ENCODE data around the gene UFC1.

UFC1 gene

DNA sequence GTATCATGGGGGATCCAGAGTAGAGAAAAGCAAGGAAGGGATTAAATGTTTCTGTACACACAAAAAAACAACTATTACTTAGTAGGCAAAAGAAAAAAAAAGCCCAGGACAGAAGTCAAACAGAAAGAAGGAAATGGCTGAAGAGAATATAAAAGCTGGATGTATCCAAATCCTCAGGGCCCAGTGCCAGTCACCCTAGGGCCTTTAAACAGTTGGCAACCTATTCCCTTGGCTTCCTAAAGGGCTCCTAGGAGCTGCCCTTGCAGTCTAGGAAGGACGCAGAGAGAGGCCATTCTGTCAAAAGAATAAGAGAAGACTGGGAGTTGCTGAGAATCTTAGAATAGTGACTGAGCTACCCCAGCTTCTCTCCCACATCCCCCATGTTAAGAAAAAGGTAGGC, 18.6 kb downstream of the UFC1 start:
- DNase-seq: no peak

DNA sequence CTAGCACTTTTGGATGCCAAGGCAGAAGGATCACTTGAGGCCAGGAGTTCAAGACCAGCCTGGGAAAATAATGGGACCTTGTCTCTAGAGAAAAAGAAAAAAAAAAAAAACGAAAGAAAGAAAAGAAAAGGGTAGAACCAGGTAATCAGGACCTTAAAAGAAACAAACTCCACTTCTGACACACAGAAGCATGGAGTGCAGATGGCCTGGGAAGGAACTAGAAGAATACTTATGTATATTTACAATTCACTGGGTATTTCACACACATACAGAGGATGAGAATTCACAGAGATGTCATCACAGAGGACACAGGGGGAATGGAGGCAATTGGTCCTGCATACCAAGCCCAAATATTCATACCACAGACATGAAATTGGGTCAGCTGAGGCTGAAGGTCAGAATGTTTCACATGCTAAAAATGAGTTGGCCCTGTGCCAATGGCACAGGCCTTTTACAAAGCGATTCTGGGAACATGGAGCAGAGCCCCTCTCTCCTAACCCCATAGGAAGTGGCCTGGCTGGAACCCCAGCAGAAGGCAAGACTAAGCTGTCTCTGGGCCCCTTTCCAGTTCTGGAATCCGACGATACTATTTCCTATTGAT, 19.1 kb downstream of the UFC1 start:
- DNase-seq: no peak

DNA sequence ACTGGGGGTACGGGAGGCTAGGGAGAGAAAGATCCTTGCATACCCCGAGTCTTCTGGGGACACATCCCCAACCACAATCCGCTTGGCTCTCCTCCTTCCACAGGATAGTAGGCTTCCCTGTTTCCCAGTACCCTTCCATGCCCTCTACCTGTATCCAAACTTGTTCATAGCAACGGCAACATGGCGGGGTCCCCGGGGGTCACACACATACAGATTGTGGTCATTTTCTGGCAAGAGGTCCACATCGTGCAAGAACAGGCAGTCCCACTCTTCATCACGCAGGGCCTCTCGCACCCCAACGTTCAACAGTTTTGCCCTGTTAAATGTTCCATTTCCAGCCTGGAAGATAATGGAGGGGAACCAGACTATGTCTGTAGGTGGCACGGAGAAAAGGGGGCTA, 19.9 kb downstream of the UFC1 start:
- DNase-seq: no peak

DNA sequence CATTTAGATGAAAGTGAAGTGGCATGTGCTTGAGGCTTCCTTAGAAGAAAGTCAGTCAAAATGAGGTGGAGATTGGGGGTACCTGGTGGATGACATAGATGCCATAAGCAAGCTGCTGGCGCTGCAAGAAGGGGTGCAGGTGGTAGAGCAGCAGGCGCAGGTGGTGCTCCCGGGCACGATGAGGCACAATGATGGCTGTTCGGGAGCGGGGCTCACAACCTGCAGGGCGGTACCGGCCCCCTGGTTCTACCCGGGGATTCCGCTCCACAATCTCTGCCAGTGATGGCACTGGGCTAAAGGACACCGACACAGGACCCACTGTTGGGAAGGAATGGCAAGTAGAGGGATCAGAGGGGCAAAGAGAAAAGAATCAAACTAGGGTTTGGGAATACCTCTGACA, 21.1 kb downstream of the UFC1 start:
- no peak for DNase-seq

DNA sequence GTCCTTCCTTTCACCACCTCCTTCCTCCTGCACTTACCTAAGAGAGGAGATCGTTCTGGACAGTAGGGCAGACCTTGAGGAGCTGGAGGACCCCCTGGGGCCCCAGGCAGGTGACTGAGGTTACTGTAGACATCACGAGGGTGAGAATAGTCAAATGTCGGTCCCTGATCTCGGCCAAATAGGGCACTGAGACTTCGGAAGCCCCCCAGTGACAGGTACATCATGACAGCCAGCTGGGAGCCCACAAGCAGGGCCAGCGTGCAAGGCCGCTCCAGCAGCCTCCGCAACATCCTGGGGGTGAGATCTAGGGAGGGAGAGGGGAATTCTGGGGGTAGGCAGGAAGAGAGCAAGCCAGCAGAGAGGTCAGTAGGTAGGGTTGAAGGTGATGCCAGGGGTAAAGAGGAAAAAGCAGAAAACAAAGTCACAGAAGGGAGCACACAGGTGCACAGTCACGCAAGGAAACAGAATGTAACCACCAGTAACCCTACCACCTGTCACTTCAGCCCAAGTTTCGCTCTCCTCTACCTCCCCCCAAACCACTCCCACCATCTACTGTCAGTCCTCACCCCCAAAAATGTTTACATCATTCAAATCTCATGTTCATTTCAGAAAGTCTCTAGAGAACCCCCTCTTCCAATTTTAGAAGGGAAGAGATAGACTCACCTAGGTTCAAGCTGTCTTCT, 22.1 kb downstream of the UFC1 start:
- DNase-seq: no peak

DNA sequence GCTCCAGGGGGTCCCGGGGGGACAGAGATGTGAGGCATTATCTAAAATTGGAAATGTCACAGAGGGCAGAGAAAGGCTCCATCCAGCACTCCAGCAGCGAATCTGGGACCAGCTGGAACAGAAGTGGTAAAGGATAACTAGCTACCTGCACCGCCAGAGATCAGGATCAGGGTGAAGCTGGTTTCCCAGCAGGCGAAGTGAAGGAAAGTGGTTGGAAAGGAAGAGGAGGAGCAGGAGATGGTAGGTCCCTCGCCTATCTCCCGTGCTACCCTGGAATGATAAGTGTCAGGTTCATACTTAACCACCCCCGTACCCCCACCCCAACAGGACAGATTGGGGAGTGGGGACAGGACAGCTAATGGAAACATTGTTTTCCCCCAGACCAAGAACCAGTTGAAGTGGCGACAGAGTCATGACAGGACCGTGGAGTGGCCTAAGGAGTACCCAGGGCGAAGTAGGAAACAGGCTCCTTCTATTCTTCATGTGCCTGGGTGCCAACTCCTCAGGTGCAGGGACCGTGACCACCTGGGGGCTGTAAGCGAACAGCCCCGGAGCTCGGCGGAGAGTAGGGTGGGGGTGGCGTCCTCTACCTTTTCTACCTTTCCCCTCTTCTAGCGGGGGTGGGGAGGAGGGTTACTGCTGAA, 22.8 kb downstream of the UFC1 start:
- no peak for DNase-seq

DNA sequence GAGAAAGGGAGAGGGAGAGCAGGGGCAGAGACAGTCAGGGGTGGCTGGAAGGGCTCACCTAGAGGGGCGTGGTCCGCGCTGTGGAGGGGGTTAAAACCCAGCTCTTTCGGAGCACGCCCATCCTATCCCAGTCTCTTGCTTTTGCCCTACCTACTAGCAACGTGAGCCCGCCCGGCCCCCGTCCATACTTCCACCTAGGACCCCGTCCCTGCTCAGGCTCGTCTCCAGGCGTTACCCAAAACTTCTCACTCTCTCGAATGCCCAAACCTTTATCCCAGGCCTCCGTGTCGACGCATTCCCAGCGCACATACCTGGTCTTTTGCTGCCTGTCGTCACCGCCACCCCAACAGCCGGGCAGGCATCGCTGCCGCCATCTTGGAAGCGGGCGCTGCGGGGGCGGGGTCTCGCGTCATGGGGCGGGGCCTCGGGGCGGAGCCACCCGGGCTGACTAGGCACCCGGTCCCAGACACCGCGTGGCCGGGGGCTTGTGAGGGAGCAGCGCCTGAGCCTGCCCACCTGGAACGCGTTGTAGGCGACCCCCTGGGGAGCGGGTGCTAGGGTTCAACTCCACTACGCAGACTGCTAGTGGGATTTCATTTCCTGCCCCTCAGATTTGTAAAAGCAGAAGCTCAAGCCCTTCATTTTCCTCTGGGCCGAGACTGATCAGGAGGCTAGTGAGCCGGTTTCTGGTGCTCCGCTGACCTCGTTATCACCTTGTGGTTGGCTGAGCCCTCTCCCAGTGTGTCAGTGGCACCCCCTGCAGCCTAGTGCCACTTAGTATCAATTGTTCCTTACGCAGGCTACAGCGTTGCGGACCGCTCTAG, 23.5 kb downstream of the UFC1 start, which contains the start of gene B4GALT3:
B4GALT3 (minus strand) TSS at position 396 of the 824 bp plus-strand sequence. CDS start 1,447 bp downstream, outside the sequence.
- peak; percentile 88 for DNase-seq

DNA sequence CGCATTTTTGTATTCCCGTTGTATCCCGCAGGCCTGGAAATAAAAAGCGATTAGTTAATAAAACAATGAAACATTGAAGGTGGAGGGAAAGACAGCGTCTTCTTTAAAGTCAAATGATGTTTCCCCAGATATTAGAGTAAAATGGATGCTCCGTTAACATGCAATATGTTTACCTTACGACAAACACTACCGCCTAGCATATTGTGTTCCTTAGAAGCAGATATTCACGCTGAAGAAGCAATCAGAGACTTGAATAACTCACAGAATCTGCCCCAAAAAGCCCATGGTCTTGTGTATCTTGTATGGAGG, 24.1 kb downstream of the UFC1 start:
- DNase-seq: no peak

DNA sequence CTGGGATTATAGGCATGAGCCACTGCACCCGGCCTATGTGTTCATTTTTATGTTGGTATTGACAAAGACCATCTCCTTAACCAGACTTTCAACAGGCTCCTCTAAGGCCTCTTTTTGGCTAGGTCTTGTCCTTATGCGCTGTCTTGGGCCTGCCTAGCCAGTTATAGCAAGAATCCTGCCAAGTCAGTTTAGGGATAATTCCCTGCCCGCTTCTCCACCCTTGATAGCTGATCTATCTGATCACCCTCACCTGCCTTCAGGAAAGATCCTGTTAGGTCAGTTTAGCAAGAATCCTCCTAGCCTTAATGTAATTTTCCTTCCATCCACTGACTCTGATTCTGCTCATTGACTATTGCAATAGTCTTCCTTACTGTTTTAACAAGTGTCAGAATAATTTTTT, 25.9 kb downstream of the UFC1 start:
- DNase-seq: no peak

DNA sequence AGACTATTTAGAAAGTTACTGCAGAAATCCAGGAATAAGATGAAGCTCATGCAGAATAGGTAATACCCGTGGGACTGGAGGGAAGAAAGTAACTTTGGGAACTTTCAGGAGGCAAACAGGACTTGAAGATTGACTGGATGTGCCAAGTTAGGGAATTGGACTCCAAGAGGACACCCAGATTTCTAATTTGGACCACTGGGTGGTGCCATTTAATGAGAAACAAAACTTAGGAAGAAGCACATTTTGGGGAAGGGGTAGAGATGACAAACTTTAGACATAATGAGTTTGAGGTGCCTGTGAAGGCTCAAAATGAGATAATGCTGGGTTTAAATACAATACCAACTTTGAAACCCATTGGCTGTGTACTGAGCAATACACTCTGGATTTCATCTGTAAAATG, 26.9 kb downstream of the UFC1 start:
- DNase-seq: peak; percentile 13

DNA sequence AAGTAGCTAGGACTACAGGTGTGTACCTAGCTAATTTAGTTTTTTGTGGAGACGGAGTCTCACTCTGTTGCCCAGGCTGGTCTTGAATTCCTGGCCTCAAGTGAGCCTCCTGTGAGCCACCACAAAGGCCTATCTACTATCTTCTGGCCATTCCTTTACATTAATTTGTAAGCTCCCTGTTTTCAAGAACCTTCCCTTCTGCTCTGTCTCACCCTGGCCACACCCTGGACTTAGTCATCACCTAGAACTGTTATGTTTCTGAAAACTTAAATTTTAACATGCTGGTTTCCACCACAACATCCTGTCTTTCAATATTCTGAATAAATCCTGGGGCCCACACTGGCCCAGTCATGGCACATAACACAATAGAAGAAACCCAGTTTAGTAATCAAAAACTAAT, 28.4 kb downstream of the UFC1 start:
- DNase-seq: no peak

DNA sequence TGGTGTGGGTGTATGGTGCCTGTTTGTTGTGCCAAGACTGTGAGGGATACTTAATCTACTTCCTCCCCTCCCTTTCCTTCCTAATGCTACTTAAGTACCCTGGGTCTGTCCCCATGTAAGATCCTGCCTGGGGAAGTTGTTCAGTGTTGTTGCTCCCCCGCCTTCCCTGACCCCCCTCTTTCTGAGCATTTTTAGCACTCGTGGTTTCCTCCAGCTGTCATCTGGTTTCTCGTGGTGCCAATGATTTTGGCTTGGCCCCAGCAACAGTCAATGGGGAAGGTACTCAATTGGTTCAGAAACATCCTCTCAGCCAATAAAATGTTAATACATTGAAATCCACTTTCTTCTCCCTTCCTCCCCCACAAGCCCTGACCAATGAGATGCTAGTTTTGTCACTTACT, 31.5 kb downstream of the UFC1 start:
- peak; percentile 41 for DNase-seq

DNA sequence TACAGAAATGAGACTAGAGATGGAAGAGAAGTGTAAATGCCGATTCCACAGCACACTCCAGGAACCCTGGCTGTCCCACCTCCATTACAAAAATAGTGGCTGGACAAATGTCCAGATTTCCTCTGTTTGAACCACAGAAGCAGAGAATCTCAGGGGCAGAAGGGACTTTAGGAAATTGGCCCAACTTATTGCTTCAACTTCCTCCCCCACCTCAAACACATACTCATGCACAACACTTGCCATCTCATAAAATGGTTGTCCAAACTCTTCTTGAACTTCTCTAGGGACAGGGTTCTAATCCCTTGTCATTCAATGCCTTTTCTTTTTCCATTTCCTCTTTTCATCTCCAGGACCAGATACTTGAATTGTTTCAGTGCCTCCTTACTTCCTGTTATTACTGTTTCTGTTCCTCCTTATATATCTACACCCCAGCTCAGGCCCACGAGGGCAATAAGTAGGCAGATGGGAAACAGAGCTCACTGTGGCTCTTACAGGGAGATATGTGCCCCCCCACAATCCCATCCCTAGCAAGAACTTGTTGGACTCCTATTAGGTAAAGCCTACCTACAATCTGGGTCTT, 32.0 kb downstream of the UFC1 start:
- peak; percentile 23 for DNase-seq

DNA sequence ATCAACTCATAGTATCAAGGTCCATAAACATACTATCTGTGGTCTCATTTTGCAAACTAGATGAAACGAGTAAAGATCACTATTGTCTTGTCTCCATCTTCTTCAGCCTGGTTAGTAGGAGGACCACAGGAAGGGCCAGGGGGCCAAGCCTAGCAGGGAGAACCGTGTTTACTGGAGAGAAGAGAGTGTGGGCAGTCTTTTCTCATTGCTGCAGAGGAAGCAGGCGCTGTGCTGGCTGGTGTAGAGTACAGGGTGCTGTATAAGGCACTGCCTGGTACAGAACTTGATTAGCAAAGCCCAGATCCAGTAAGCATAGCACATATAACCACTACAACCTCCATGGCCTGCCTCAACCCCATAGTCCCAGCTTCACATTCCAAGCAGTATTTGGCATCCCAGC, 33.5 kb downstream of the UFC1 start:
- no peak for DNase-seq

DNA sequence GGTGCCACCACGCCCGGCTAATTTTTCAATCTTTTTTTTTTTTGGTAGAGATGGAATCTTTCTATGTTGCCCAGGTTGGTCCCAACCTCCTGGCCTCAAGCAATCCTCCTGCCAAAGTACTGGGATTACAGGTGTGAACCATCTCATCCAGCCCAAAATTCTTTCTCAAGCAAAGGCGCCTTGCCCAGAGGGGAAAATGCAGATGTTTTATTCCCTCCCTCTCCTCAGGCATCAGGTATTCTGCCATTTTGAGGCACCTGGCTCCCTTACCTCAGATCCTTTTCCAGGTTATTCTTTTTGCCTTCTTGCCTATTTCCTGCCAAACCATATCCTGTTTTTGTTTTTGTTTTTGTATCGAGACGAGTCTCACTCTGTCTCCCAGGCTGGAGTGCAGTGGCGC, 34.6 kb downstream of the UFC1 start:
- no peak for DNase-seq

DNA sequence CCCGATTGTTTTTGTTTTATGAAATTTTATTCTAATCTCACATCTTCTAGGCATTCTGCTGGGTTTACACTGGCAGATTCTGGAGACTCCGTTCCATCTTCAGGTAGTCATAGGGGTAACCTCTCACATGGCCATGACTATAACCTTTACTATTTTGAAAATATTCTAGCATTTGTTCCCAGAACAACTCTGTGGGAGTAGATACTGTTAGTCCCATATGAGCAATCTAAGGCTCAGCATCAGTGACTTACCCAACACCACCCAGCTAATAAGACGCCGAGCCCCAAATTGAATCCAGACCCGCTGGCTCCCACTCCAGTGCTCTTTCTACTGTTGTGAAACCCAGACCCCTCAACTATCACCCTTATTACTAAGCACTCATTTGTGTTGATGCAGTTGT, 35.3 kb downstream of the UFC1 start:
- DNase-seq: no peak

DNA sequence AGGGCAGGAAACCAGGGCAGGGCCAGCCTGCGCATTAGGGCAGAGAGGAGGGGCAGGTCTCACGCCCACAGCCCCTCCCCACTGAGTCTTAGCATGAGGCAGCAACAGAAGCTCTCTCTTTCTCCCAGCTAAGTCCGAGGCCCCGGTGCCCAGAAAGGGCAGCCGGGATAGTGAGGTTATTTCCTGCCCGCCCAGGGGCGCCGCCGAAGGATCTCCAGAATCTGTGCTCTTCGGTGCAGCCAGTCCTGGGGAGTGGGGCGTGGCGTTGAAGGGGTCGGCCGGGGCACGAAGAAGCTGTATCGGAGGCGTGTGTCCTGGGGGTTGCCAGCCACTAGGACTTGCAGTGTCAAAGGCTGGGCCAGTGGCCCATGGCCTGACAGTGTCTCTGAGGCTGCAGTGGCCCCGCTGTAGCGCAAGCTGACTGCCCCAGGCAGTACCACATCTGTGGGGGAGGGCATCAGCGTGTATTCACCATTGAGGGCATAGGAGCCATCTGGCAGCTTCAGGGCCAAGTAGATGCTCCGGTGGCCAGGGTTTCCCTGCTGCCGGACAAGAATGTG, 37.3 kb downstream of the UFC1 start:
- DNase-seq: peak; percentile 24

DNA sequence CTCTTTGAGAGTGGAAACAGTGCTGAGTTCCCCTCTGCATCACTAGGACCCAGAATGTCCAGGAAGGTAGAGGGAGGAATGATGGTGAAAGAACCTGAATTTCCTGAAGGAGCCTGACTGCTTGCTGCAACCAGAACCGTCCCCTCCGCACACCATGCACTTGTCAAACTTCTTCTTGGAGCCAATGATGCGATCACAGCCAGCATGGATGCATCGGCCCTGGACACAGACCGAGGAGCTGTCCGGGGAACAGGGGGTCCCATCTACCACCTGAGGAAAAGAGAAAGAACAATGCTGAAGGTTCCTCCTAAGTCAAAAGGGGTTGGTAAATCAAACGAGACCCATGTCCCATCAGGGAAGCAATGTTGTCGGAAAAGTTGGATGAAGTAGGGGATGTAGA, 38.2 kb downstream of the UFC1 start:
- no peak for DNase-seq

DNA sequence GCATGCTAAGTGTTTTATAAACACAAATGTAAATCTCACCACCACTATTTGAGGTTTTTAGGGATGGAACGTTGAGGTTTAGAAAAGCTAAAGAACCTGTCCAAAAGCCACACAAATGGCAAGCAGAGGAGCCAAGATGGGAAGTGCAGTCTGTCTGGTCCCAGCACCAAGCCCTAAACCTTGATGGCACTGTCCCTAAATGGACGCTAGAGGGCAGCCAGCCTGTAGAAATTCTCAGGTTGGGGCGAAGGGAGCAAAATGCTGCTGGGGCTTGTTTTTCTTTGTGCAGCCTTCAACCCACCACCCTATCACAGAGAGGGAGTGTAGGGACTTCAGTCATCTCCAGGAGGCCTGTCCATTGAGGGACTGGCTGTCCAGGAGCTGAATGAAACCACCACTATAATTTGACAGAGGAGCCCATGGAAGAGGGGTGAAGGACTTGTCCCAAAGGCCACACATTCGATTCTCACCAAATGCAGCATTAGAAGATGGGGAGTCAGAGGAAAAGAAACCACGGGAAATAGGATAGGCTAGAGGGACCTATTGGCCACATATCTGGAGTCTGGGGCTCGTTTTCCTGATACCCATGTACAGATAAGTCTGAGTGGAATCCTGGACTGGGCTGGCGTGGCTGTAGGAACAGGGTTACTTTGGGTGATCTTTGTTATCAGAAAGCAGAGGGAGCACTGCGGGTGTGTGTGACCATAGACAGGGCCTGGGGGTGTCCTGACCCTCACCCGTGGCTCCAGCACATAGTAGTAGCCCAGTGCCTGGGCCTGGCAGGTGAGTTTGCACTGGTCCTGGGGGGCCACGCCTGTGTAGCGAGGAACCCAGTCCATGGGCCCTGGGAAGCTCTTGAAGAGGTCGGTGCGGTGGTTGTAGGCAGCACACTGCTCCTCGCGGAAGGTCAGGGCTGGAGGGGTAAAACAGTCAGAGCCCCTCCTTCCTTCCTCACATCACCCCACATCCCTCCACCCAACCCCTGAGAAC, 39.0 kb downstream of the UFC1 start:
- peak; percentile 82 for DNase-seq

DNA sequence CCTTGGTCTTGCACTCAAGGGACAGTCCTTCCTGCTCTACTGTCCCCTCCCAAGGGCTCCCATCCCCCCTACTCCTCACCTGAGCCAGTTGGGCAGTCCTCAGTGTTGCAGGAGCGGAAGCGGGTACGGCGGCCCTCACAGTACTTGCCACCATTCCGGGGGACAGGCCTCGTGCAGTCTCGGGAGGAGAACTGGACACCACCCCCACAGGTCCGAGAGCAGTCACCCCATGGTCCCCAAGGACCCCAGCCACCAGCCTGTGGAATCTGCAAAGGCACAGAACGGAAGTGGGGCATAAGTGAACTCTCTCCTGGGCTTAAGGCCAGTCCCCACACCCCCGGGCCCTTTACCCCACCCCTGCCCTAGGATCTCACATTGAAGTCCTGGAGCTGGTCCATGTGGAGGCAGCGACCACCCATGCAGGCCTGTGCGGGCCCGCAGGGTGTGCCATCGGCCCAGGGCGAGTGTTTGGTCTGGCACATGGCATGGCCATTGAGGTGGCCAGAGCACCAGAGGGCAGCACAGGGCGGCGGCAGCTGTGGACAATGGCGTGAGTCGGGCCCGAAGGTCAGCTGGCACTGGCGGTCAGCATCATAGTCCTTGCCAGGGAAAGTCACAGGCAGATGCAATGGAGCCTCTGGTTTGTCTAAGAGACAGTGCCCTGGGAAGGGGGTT, 39.9 kb downstream of the UFC1 start:
- DNase-seq: peak; percentile 86

DNA sequence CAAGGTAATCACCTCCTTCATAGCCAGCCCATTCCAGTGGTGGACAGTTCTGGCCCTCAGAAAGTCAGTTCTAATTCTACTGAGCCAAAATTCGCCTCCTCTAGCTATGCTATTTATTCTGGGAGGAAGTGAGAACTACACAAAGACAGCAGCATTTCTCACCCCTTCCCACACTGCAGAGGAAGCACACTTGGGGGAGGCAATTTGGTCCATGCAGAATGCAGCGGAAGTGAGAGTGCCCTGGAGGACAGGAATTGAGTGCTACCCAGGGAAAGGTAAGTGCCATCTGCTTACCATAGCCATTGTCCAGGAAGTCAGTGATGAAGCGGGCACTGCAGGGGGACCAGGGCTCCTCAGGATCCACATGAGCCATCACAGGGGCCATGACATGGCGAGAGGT, 41.4 kb downstream of the UFC1 start:
- peak; percentile 56 for DNase-seq

All from midbrain (tissue), 1 donor.